Stimulated activated CD4-positive, alpha-beta T cell treated with anti-CD3 and anti-CD28 coated beads, Interleukin-1b, Interleukin-23, amount 100 ng/mL, for 1 hour (primary cell): ENCODE results near the gene SEMA7A.
"Not testable (repeated sequence)": the region's sequence is repeated elsewhere in the genome, so short reads cannot be mapped to it uniquely, and the experiment has no call there.

Experiments used
- DNase-seq, 2 donors: peaks; one replicate each; pipeline ENCODE4 v3.0.0-alpha.2; 2020; ENCODE audit warnings: low read depth in 2 of 2

SEMA7A gene, protein sequence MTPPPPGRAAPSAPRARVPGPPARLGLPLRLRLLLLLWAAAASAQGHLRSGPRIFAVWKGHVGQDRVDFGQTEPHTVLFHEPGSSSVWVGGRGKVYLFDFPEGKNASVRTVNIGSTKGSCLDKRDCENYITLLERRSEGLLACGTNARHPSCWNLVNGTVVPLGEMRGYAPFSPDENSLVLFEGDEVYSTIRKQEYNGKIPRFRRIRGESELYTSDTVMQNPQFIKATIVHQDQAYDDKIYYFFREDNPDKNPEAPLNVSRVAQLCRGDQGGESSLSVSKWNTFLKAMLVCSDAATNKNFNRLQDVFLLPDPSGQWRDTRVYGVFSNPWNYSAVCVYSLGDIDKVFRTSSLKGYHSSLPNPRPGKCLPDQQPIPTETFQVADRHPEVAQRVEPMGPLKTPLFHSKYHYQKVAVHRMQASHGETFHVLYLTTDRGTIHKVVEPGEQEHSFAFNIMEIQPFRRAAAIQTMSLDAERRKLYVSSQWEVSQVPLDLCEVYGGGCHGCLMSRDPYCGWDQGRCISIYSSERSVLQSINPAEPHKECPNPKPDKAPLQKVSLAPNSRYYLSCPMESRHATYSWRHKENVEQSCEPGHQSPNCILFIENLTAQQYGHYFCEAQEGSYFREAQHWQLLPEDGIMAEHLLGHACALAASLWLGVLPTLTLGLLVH

GRCh38 chr15:74433592-74434262 is at the start of gene SEMA7A:
TSS of gene SEMA7A (minus strand) at chr15:74433958. CDS start at chr15:74433918, 40 bp downstream.
- DNase-seq = peak; percentile 29 to 58

DNA sequence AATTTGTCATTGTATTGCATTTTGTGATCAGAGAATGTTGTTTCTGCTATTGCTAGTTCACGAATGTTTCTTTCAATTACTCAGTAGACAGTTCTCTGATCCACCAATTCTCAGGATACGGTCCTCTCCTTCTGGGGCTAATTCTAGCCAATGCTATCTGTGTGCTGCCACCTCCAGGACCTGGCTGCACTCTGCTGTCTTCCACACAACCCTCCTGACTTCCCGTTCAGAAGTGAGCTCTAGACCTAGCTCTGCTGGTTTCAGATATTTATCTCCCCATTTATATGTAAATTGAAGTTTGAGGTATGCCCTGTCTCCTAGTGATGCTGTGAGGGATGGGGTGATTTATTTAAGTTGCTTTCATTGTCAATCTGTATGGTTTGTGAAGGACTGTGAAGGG is 48.9 kb upstream of the SEMA7A start:
- no peak for DNase-seq

DNA sequence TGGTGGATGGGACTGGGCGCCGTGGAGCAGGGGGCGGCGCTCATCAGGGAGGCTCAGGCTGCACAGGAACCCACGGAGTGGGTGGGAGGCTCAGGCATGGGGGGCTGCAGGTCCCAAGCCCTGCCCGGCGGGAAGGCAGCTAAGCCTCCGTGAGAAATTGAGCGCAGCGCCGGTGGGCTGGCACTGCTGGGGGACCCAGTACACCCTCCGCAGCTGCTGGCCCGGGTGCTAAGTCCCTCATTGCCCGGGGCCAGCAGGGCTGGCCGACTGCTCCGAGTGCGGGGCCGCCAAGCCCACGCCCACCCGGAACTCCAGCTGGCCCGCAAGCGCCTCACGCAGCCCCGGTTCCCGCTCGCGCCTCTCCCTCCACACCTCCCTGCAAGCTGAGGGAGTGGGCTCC is 46.6 kb upstream of the SEMA7A start:
- DNase-seq = not testable (repeated sequence)

GRCh38 chr15:74471621-74472020 is 37.9 kb upstream of the SEMA7A start:
- DNase-seq = not testable (repeated sequence)

GRCh38 chr15:74470631-74471395 is 37.1 kb upstream of the SEMA7A start:
- no peak for DNase-seq

- DNase-seq = no peak
Measured at GRCh38 chr15:74468341-74469032, 34.7 kb upstream of the SEMA7A start.

DNA sequence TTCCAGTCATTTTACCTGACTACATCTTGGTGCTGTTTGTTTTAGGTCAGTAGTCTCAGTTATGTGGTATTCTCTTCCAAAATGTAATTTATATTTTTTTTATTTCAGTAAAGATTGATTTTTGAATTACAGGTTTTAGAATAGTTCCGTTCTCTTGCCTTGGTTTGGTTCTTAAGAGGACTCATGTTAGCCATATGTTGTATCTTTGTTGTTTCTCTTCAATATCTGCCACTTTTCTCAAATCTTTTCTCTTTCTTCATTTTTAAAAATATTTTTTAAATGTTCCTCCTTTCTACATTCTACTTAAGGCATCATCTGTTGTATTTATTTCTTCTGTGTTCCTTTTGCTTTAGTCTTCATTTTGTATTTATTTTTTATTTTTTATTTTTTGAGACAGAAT is 32.8 kb upstream of the SEMA7A start:
- DNase-seq = no peak

DNA sequence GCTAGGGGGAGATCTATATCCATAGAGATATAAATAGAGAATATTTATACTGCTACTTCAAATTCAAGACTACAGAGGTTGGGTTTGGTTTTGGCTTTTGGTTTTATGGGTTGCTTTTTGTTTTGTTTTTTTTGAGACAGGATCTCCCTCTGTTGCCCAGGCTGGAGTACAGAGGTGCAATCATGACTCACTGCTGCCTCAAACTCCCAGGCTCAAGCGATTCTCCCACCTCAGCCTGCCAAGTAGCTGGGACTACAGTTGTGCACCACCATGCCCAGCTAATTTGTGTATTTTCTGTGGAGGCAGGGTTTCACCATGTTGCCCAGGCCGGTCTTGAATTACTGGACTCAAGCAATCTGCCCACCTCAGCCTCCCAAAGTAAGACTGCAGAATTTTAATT is 31.1 kb upstream of the SEMA7A start:
- DNase-seq = no peak

GRCh38 chr15:74464216-74464615 is 30.5 kb upstream of the SEMA7A start:
- DNase-seq = no peak

GRCh38 chr15:74463634-74464033 is 29.9 kb upstream of the SEMA7A start:
- DNase-seq = no peak

DNA sequence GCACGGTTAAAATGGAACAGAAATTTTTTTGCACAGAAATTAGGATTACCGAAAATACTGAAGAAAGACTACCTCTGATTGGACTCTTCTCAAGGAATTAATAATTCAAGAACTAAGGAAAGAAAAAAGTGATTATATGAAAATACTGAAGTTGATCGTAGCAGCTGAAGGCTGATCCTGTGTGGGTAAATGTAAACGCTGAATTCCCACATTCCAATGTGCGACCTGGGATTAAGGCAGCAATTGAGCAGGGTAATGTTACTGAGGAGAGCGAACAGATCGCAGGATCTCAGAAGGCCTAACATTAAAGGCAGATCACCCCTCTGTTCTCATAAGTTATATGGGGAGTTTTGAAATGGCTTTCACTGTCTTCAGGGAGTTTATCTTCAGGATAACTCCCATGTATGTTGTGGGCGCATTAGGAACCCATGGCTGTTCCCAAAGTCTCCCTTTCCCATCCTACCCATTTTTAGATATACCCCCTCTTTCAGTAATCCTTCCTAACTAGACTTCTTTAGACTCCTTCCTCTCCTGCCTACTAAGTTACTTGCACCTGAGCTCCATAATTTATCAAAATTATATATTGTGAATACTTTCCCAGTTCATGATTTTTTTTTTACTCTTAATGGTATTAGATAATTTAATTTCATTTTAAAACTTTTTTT is 28.2 kb upstream of the SEMA7A start:
- no peak for DNase-seq

DNA sequence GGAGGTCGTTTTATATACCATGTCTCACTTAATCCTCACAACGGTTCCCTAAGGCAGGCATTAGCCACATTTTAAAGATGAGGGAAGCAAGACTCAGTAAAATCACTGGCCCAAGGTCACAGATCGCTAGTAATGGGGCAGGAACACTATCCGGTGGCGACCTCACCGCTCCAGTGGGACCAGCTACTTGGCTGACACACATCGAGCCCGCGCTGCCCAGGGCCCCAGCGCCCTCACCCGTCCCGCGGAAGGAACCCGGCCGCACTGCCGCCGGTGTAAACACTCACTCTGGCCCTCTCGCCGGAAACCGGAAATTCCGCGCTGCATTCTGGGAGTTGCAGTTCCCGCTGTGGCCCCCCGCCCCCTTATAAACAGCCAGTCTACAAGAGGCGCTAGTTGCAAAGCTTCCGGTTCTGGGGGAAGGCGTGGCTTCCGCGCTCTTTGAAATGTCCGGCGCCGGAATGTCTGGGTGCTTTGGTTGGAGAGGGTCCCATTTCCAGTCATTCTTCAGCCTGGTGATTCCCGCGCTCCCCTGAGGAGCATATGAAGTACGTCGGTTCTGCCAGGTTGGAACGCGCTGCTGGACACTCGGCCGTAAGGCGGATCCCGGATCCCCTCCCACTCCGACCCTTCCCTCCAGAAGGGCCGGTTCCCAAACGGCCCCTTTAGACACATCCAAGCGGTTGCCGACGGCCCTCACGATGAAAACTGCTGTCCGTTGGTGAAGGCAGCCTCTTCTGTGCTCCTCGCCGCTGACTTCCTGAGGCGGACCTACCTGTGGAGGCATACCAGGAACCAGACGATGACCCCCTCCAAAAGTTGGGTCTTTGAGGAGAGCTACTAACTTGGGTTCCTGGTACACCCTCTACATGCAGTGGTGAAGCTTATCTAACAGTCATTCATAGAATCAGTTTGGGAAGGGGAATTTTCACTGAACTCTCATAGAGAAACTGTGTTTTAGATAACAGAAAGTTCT is 27.4 kb upstream of the SEMA7A start, which contains the start of gene UBL7:
Gene UBL7 (minus strand): TSS at position 290 of the 976 bp plus-strand sequence. CDS start 2,293 bp downstream, outside the sequence.
- peak; percentile 84 to 92 for DNase-seq

- no peak for DNase-seq
Measured at GRCh38 chr15:74460298-74460697, 26.5 kb upstream of the SEMA7A start.

- not testable (repeated sequence) for DNase-seq
Measured at GRCh38 chr15:74459798-74460197, 26.0 kb upstream of the SEMA7A start.

GRCh38 chr15:74458473-74458872 is 24.7 kb upstream of the SEMA7A start:
- DNase-seq = no peak

GRCh38 chr15:74457036-74457435 is 23.3 kb upstream of the SEMA7A start:
- DNase-seq = not testable (repeated sequence)

- no peak for DNase-seq
Measured at GRCh38 chr15:74454764-74455500, 21.2 kb upstream of the SEMA7A start.

- no peak for DNase-seq
Measured at GRCh38 chr15:74453925-74454763, 20.4 kb upstream of the SEMA7A start.
